Heart right ventricle (tissue), 16 donors: Measurements from ENCODE around the gene TLR8. TPM values are rescaled to one million over a fixed set of nuclear protein-coding genes. Genes with fewer than 3 reads are reported as not detected.

Experiments used
- ATAC-seq, 8 donors: fragments of 200-7000 bp; cut with Tn5 transposase; one replicate each; pipeline ENCODE4 v1.9.1; 2020; ENCODE audit warnings: mild to moderate bottlenecking in 8 of 8, moderate library complexity in 8 of 8, moderate number of reproducible peaks in 1 of 8
- DNase-seq, 2 donors: peaks; one replicate each; pipeline ENCODE4 v3.0.0-alpha.2; 2020
- H3K27ac ChIP-seq, 10 donors: fragments of 200-600 bp; sonication (generic) in 2 of 10; one replicate each; pipeline versions ENCODE4 v1.5.0 to v1.8.0; 2020 to 2022; ENCODE audit warnings: mild to moderate bottlenecking in 3 of 10
- H3K27me3 ChIP-seq, 7 donors: fragments of 200-600 bp; one replicate each; pipeline ENCODE4 v1.8.0; 2021 to 2022; ENCODE audit warnings: mild to moderate bottlenecking in 2 of 7
- H3K36me3 ChIP-seq, 9 donors: fragments of 200-600 bp; sonication (generic) in 1 of 9; one replicate each; pipeline versions ENCODE4 v1.5.0 to v1.8.0; 2020 to 2022; ENCODE audit warnings: mild to moderate bottlenecking in 2 of 9
- H3K4me1 ChIP-seq, 9 donors: fragments of 200-600 bp; sonication (generic) in 1 of 9; one replicate each; pipeline versions ENCODE4 v1.5.0 to v1.8.0; 2020 to 2022; ENCODE audit warnings: mild to moderate bottlenecking in 4 of 9
- H3K4me3 ChIP-seq, 10 donors: fragments of 200-600 bp; sonication (generic) in 2 of 10; one replicate each; pipeline versions ENCODE4 v1.5.0 to v1.8.0; 2020 to 2022; ENCODE audit warnings: mild to moderate bottlenecking in 7 of 10, moderate library complexity in 2 of 10
- H3K9me3 ChIP-seq, 11 donors: fragments of 200-600 bp in 10 of 11; sonication (generic) in 2 of 11; one replicate each; pipeline versions ENCODE4 v1.5.0 to v1.8.0; 2013 to 2022; ENCODE audit warnings: mild to moderate bottlenecking in 2 of 11, control low read depth in 1 of 11, moderate library complexity in 1 of 11
- CTCF ChIP-seq, 9 donors: fragments of 200-600 bp; sonication (generic) in 2 of 9; IDR thresholded peaks; one replicate each; pipeline versions ENCODE4 v1.5.0 to v1.8.0; 2021 to 2022; ENCODE audit warnings: antibody characterized with exemption in 9 of 9, mild to moderate bottlenecking in 5 of 9, moderate library complexity in 1 of 9
- WGBS, 2 donors: extraction: QIAGEN DNeasy Blood & Tissue Kit; methylation state at CpG; one replicate each; pipeline ENCODE4 v1.1.7; 2013; ENCODE audit warnings: inconsistent platforms in 1 of 2; 5-methylcytosine and 5-hydroxymethylcytosine counted together
- intact Hi-C, 10 donors: fragments of 100-400 bp; cut with DNase I; formaldehyde crosslinking; loops; one replicate each; pipeline versions ENCODE4 v1.11.1 to v1.14.2; 2022
- polyA plus RNA-seq, 2 donors: library from polyadenylated mRNA; stranded (reverse); fragments of 200-250 nt; gene quantifications; one replicate each; pipeline ENCODE4 v1.2.3, GENCODE V29; 2013
- total RNA-seq, 10 donors: library from RNA; stranded (reverse); fragmentation: NEBNext Ultra II Directional in 3 of 10; extraction: Animal tissue kit (Norgen Biotek cat#: 25700) in 3 of 10; gene quantifications; one replicate each; pipeline versions ENCODE4 v1.2.1 to v1.2.4, GENCODE V29; 2021 to 2023
- donor health status: Arrhythmogenic right ventricular cardiomyopathy.
- donor health status: ischemic (EF 13 %, LVEDD 7.1; RV severe dilation, severe dysfunction).
- donor health status: healthy with polysubstance abuse.
- donor health status: DM: no; HTN: yes; CAD: no.
- donor health status: DM: no; HTN: no; CAD: no.
- donor health status: ischemic (EF 25% LVEDD 6.9; RV normal size, moderate dysfunction).
- donor health status: ischemic (EF 25% LVEDD 5.7; RV mildly dilated, moderate dysfunction).
- donor health status: healthy.
- donor health status: DM: yes; HTN: yes; CAD: no.
- donor health status: Ischemic cardiomyopathy.
- donor health status: ischemic (EF 35%, LVEDD 5.7; RV mildly dilated, moderate dysfunction).
- donor health status: nonischemic (EF 11% LVEDD 7.7; RV severe dilation, severe dysfunction).
- donor health status: DM: yes; HTN: yes; CAD: no.
- donor health status: PGD.
- donor health status: ischemic (EF 29% LVEDD 5.4; RV normal size, mild dysfunction).
- donor health status: nonischemic (EF 23%, LVEDD 6.1; RV moderate dilation, normal function).

The TLR8 gene
- total and polyA plus RNA-seq, 12 donors, result 0.07 to 6.9 (median 0.50) TPM

- Histone ChIP-seq H3K4me1 (peaks cover 0 to 22% (median 0%) of the 10 kb centered on the region in 9 donors), H3K9me3 (no peaks in the 10 kb centered on the region), H3K36me3 (no peaks in the 10 kb centered on the region), H3K4me3 (no peak overlapping the region), H3K27me3 (peaks cover 0 to 24% (median 0%) of the 10 kb centered on the region in 7 donors), H3K27ac (no peak overlapping the region)
- no peak for DNase-seq
- intact Hi-C loops, result loop anchor here in 5 of 10 donors (2.0 to 10.0 kb wide), 3 partner anchors 85 to 87 kb away; no protein-coding TSS in a partner anchor
- ATAC-seq, result no peak
- no peak for TF ChIP-seq CTCF (IDR thresholded peaks at IDR 0.05)
- WGBS, 2 donors, result 47 to 53% methylated on average over 7 of the region's 7 CpGs
Measured at GRCh38 chrX:12899506-12899905, 6.9 kb upstream of the TLR8 start.

- intact Hi-C loops, result no loop called here
- peaks cover 0 to 13% (median 0%) of the 10 kb centered on the region in 9 donors for H3K4me1 ChIP-seq
- peaks cover 0 to 26% (median 0%) of the 10 kb centered on the region in 7 donors for H3K27me3 ChIP-seq
- 13 to 16% methylated on average over 10 of the region's 10 CpGs for WGBS, 2 donors
- no peaks in the 10 kb centered on the region for H3K36me3 ChIP-seq
- no peaks in the 10 kb centered on the region for H3K9me3 ChIP-seq
- TF ChIP-seq CTCF (IDR thresholded peaks at IDR 0.05), result peak; percentile 29 to 75 (median 60)
- DNase-seq, result peak; percentile 29 to 43
- H3K4me3 ChIP-seq, result no peak overlapping the region
- H3K27ac ChIP-seq, result no peak overlapping the region
- ATAC-seq, result no peak
Measured at GRCh38 chrX:12901486-12901885, 4.9 kb upstream of the TLR8 start.

- no peaks in the 10 kb centered on the region for H3K36me3 ChIP-seq
- no peak for DNase-seq
- peaks cover 0 to 44% (median 0%) of the 10 kb centered on the region in 7 donors for H3K27me3 ChIP-seq
- ATAC-seq, result no peak
- no peaks in the 10 kb centered on the region for H3K9me3 ChIP-seq
- intact Hi-C loops, result no loop called here
- H3K4me1 ChIP-seq, result peaks cover 0 to 13% (median 0%) of the 10 kb centered on the region in 9 donors
- peak overlapping the region in 1 of 10 donors; percentile 37 for H3K27ac ChIP-seq
- no peak for TF ChIP-seq CTCF (IDR thresholded peaks at IDR 0.05)
- H3K4me3 ChIP-seq, result no peak overlapping the region
- 44 to 56% methylated on average over 8 of the region's 8 CpGs for WGBS, 2 donors
Measured at GRCh38 chrX:12903646-12904045, 2.8 kb upstream of the TLR8 start.

GRCh38 chrX:12910423-12911121, 4.2 kb downstream of the TLR8 start:
- Histone ChIP-seq H3K4me3 (peak overlapping the region in 1 of 10 donors; percentile 17), H3K36me3 (no peaks in the 10 kb centered on the region), H3K9me3 (no peaks in the 10 kb centered on the region), H3K27me3 (peaks cover 0 to 82% (median 0%) of the 10 kb centered on the region in 7 donors), H3K4me1 (no peaks in the 10 kb centered on the region), H3K27ac (peak overlapping the region in 1 of 10 donors; percentile 45)
- intact Hi-C loops, result no loop called here
- no peak for TF ChIP-seq CTCF (IDR thresholded peaks at IDR 0.05)
- WGBS, 2 donors, result 63 to 73% methylated on average over 10 of the region's 10 CpGs
- DNase-seq (no peak), ATAC-seq (no peak)
